Activated CD4-positive, alpha-beta memory T cell treated with anti-CD3 and anti-CD28 coated beads for 36 hours (primary cell): ENCODE data around the gene IKZF3. TPM values are rescaled to one million over a fixed set of nuclear protein-coding genes. Genes with fewer than 3 reads are reported as not detected.
"Not testable (repeated sequence)": the region's sequence is repeated elsewhere in the genome, so short reads cannot be mapped to it uniquely, and the experiment has no call there.

Source experiments
- CTCF ChIA-PET: fragments of 350-600 bp; sonication (Branson Sonifier 250); formaldehyde crosslinking; loops from one replicate; lab custom pipeline; 2021; ENCODE audit warnings: antibody characterized with exemption, inconsistent platforms; lab: Charles Lee
- POLR2A ChIA-PET: fragments of 350-600 bp; sonication (Branson Sonifier 250); formaldehyde crosslinking; loops from one replicate; lab custom pipeline; 2021; ENCODE audit warnings: antibody characterized with exemption; lab: Charles Lee
- DNase-seq: peaks from one replicate; pipeline ENCODE4 v3.0.0-alpha.2; 2020
- H3K27ac Mint-ChIP-seq: one replicate; pipeline ENCODE4 v1.8.0; 2021; ENCODE audit warnings: mixed read lengths
- H3K27me3 Mint-ChIP-seq: one replicate; pipeline ENCODE4 v1.8.0; 2021; ENCODE audit warnings: mixed read lengths
- H3K36me3 Mint-ChIP-seq: one replicate; pipeline ENCODE4 v1.8.0; 2021; ENCODE audit warnings: mixed read lengths
- H3K4me1 Mint-ChIP-seq: one replicate; pipeline ENCODE4 v1.8.0; 2021; ENCODE audit warnings: low read depth, mixed read lengths
- H3K4me3 Mint-ChIP-seq: one replicate; pipeline ENCODE4 v1.8.0; 2021; ENCODE audit warnings: mild to moderate bottlenecking, mixed read lengths
- H3K9me3 Mint-ChIP-seq: one replicate; pipeline ENCODE4 v1.8.0; 2021; ENCODE audit warnings: mixed read lengths
- intact Hi-C: fragments of 100-400 bp; cut with micrococcal nuclease; formaldehyde crosslinking; loops from one replicate; pipeline ENCODE4 v1.15.1; 2023
- total RNA-seq, 2 experiments: library from RNA; stranded (reverse); gene quantifications; one replicate each; pipeline ENCODE4 v1.2.3, GENCODE V29; 2021

IKZF3 gene
- total RNA-seq = 10 to 100 TPM; 51.2 to 52.0 TPM

- Mint-ChIP-seq H3K27me3 (no peaks in the 10 kb centered on the region), H3K4me1 (peaks cover 65% of the 10 kb centered on the region), H3K9me3 (no peaks in the 10 kb centered on the region), H3K4me3 (peak within 1 kb of the TSS; percentile 83), H3K36me3 (peaks cover 11% of the 10 kb centered on the region), H3K27ac (peak within 1 kb of the TSS; percentile 84)
- POLR2A ChIA-PET = interaction anchor here (0.8 to 4.2 kb wide), 6 partner anchors 88 to 110 kb away, joined by 3 to 20 read pairs (median 4); no protein-coding TSS in a partner anchor
- CTCF ChIA-PET = interaction anchor here (0.6 to 2.8 kb wide), 18 partner anchors 12 to 243 kb away, joined by 3 to 16 read pairs (median 5); partner anchors contain the start of genes MIEN1 and PSMD3
- intact Hi-C loops = no loop called here
- peak; percentile 93 for DNase-seq
Measured at GRCh38 chr17:39863918-39864746, at the start of gene IKZF3. IKZF3 (minus strand) TSS chr17:39864312; CDS start chr17:39864126, 186 bp downstream.

- ChIA-PET POLR2A (interaction anchor here (0.8 to 1.0 kb wide), 2 partner anchors 13 to 15 kb away, joined by 3 read pairs; no protein-coding TSS in a partner anchor), CTCF (no interaction called here)
- Mint-ChIP-seq H3K27ac (no peak overlapping the region), H3K9me3 (no peaks in the 10 kb centered on the region), H3K4me3 (no peak overlapping the region), H3K4me1 (peaks cover 7% of the 10 kb centered on the region), H3K36me3 (peaks cover 36% of the 10 kb centered on the region), H3K27me3 (no peaks in the 10 kb centered on the region)
- intact Hi-C loops = no loop called here
- DNase-seq = no peak
Measured at GRCh38 chr17:39908789-39909352, 44.8 kb upstream of the IKZF3 start.

- intact Hi-C loops = no loop called here
Measured at GRCh38 chr17:39904990-39905288, 40.8 kb upstream of the IKZF3 start.

GRCh38 chr17:39903158-39903884, 39.2 kb upstream of the IKZF3 start:
- POLR2A ChIA-PET = no interaction called here

More at GRCh38 chr17:39904990-39905288, 40.8 kb upstream of the IKZF3 start:
- Mint-ChIP-seq H3K4me3 (no peak overlapping the region), H3K4me1 (peaks cover 18% of the 10 kb centered on the region), H3K36me3 (peaks cover 23% of the 10 kb centered on the region), H3K9me3 (no peaks in the 10 kb centered on the region), H3K27me3 (no peaks in the 10 kb centered on the region), H3K27ac (no peak overlapping the region)
- POLR2A ChIA-PET = no interaction called here
- CTCF ChIA-PET = interaction anchor here (1.1 to 1.3 kb wide), 2 partner anchors 10 to 32 kb away, joined by 3 read pairs; no protein-coding TSS in a partner anchor
- DNase-seq = no peak

GRCh38 chr17:39902027-39902426, 37.9 kb upstream of the IKZF3 start:
- H3K9me3 Mint-ChIP-seq, H3K4me3 Mint-ChIP-seq, H3K27ac Mint-ChIP-seq, intact Hi-C loops, DNase-seq, H3K27me3 Mint-ChIP-seq, POLR2A ChIA-PET: not testable (repeated sequence)
- Mint-ChIP-seq H3K4me1 (peaks cover 18% of the 10 kb centered on the region), H3K36me3 (peaks cover 12% of the 10 kb centered on the region)
- CTCF ChIA-PET = interaction anchor here (1.2 kb wide), 1 partner anchor 79 kb away, joined by 3 read pairs; the partner anchor contains the start of gene PSMD3

More at GRCh38 chr17:39903158-39903884, 39.2 kb upstream of the IKZF3 start:
- H3K4me1 Mint-ChIP-seq = peaks cover 18% of the 10 kb centered on the region
- no peaks in the 10 kb centered on the region for H3K9me3 Mint-ChIP-seq
- no peak overlapping the region for H3K4me3 Mint-ChIP-seq
- H3K27me3 Mint-ChIP-seq = no peaks in the 10 kb centered on the region
- CTCF ChIA-PET = interaction anchor here (1.2 kb wide), 1 partner anchor 77 kb away, joined by 3 read pairs; the partner anchor contains the start of gene PSMD3
- intact Hi-C loops = no loop called here
- DNase-seq = no peak
- peaks cover 15% of the 10 kb centered on the region for H3K36me3 Mint-ChIP-seq
- peak overlapping the region; percentile 54 for H3K27ac Mint-ChIP-seq

- no peak for DNase-seq
Measured at GRCh38 chr17:39899215-39899614, 35.1 kb upstream of the IKZF3 start.

GRCh38 chr17:39898088-39898487, 34.0 kb upstream of the IKZF3 start:
- intact Hi-C loops = no loop called here
- ChIA-PET CTCF (interaction anchor here (0.6 kb wide), 1 partner anchor 14 kb away, joined by 3 read pairs; no protein-coding TSS in a partner anchor), POLR2A (no interaction called here)
- H3K4me3 Mint-ChIP-seq = no peak overlapping the region
- no peaks in the 10 kb centered on the region for H3K36me3 Mint-ChIP-seq
- H3K27me3 Mint-ChIP-seq = no peaks in the 10 kb centered on the region
- peaks cover 13% of the 10 kb centered on the region for H3K4me1 Mint-ChIP-seq
- H3K9me3 Mint-ChIP-seq = no peaks in the 10 kb centered on the region
- H3K27ac Mint-ChIP-seq = no peak overlapping the region
- DNase-seq = no peak

More at GRCh38 chr17:39899215-39899614, 35.1 kb upstream of the IKZF3 start:
- ChIA-PET CTCF (interaction anchor here (0.7 to 1.1 kb wide), 2 partner anchors 245 to 250 kb away, joined by 3 read pairs; no protein-coding TSS in a partner anchor), POLR2A (no interaction called here)
- Mint-ChIP-seq H3K27me3 (no peaks in the 10 kb centered on the region), H3K4me1 (peaks cover 22% of the 10 kb centered on the region), H3K27ac (no peak overlapping the region), H3K9me3 (no peaks in the 10 kb centered on the region), H3K4me3 (no peak overlapping the region), H3K36me3 (no peaks in the 10 kb centered on the region)
- intact Hi-C loops = no loop called here

GRCh38 chr17:39894681-39895376, 30.7 kb upstream of the IKZF3 start:
- H3K4me3 Mint-ChIP-seq = no peak overlapping the region
- CTCF ChIA-PET = interaction anchor here (0.8 to 1.2 kb wide), 6 partner anchors 10 to 218 kb away, joined by 3 to 5 read pairs (median 4); partner anchors contain the start of gene PSMD3

GRCh38 chr17:39889200-39889599, 25.1 kb upstream of the IKZF3 start:
- POLR2A ChIA-PET = no interaction called here
- DNase-seq = no peak
- H3K36me3 Mint-ChIP-seq = no peaks in the 10 kb centered on the region
- intact Hi-C loops = no loop called here
- no peak overlapping the region for H3K27ac Mint-ChIP-seq
- no peak overlapping the region for H3K4me3 Mint-ChIP-seq
- peaks cover 3% of the 10 kb centered on the region for H3K27me3 Mint-ChIP-seq
- no peaks in the 10 kb centered on the region for H3K9me3 Mint-ChIP-seq
- H3K4me1 Mint-ChIP-seq = no peaks in the 10 kb centered on the region
- CTCF ChIA-PET = interaction anchor here (0.7 to 1.7 kb wide), 3 partner anchors 16 to 72 kb away, joined by 3 to 8 read pairs (median 4); no protein-coding TSS in a partner anchor

More at GRCh38 chr17:39894681-39895376, 30.7 kb upstream of the IKZF3 start:
- Mint-ChIP-seq H3K27me3 (peaks cover 2% of the 10 kb centered on the region), H3K4me1 (peaks cover 10% of the 10 kb centered on the region), H3K36me3 (no peaks in the 10 kb centered on the region), H3K9me3 (no peaks in the 10 kb centered on the region), H3K27ac (peak overlapping the region; percentile 83)
- DNase-seq = no peak
- intact Hi-C loops = no loop called here
- POLR2A ChIA-PET = interaction anchor here (0.5 to 1.3 kb wide), 5 partner anchors 20 to 667 kb away, joined by 3 to 4 read pairs (median 3); no protein-coding TSS in a partner anchor

GRCh38 chr17:39887078-39887477, 23.0 kb upstream of the IKZF3 start:
- intact Hi-C loops = no loop called here
- no peak overlapping the region for H3K27ac Mint-ChIP-seq
- no peaks in the 10 kb centered on the region for H3K4me1 Mint-ChIP-seq
- no peak for DNase-seq
- no peak overlapping the region for H3K4me3 Mint-ChIP-seq
- ChIA-PET POLR2A (no interaction called here), CTCF (interaction anchor here (0.7 kb wide), 1 partner anchor 222 kb away, joined by 4 read pairs; the partner anchor contains the start of gene TCAP)
- H3K36me3 Mint-ChIP-seq = no peaks in the 10 kb centered on the region
- peaks cover 3% of the 10 kb centered on the region for H3K27me3 Mint-ChIP-seq
- H3K9me3 Mint-ChIP-seq = no peaks in the 10 kb centered on the region

GRCh38 chr17:39886102-39886501, 22.0 kb upstream of the IKZF3 start:
- H3K9me3 Mint-ChIP-seq, CTCF ChIA-PET, H3K27ac Mint-ChIP-seq, intact Hi-C loops, DNase-seq, POLR2A ChIA-PET, H3K4me1 Mint-ChIP-seq, H3K36me3 Mint-ChIP-seq, H3K27me3 Mint-ChIP-seq, H3K4me3 Mint-ChIP-seq: not testable (repeated sequence)
